H9 (cell line): ENCODE data around the gene AFF1. TPM values are rescaled to one million over a fixed set of nuclear protein-coding genes. Genes with fewer than 3 reads are reported as not detected.
A peak's percentile ranks its signal among the peaks of the same experiment; 100 is the strongest.

Experiments
- DNase-seq: peaks from one replicate; pipeline ENCODE4 v3.0.0-alpha.2; 2017
- H2AFZ ChIP-seq: one replicate; pipeline ENCODE4 v1.6.1; 2013; ENCODE audit warnings: mild to moderate bottlenecking, low read length, control low read depth, moderate library complexity
- H2AK5ac ChIP-seq: 2 replicates; pipeline ENCODE4 v1.6.1; 2013; ENCODE audit warnings: low read length, control low read depth, mixed read lengths; ENCODE audit not compliant: insufficient read length
- H2BK120ac ChIP-seq: one replicate; pipeline ENCODE4 v1.6.1; 2013; ENCODE audit warnings: low read depth, mild to moderate bottlenecking, low read length, control low read depth, inconsistent platforms; ENCODE audit not compliant: poor library complexity, severe bottlenecking
- H2BK12ac ChIP-seq: 2 replicates; pipeline ENCODE4 v1.6.1; 2013; ENCODE audit warnings: low read length, control low read depth, mixed read lengths, low read depth; ENCODE audit not compliant: insufficient read length
- H2BK15ac ChIP-seq: 2 replicates; pipeline ENCODE4 v1.6.1; 2013; ENCODE audit warnings: low read depth, low read length, control low read depth
- H2BK20ac ChIP-seq: one replicate; pipeline ENCODE4 v1.6.1; 2013; ENCODE audit warnings: low read depth, mild to moderate bottlenecking, low read length, control low read depth, inconsistent platforms; ENCODE audit not compliant: poor library complexity, severe bottlenecking
- H2BK5ac ChIP-seq: 2 replicates; pipeline ENCODE4 v1.6.1; 2013; ENCODE audit warnings: low read length, control low read depth, mixed read lengths; ENCODE audit not compliant: insufficient read length
- H3K14ac ChIP-seq: 2 replicates; pipeline ENCODE4 v1.6.1; 2013; ENCODE audit warnings: low read length, control low read depth; ENCODE audit not compliant: insufficient read depth
- H3K18ac ChIP-seq: 2 replicates; pipeline ENCODE4 v1.6.1; 2013; ENCODE audit warnings: low read depth, mild to moderate bottlenecking, mixed read lengths, low read length, control low read depth; ENCODE audit not compliant: insufficient read length
- H3K23ac ChIP-seq: 2 replicates; pipeline ENCODE4 v1.6.1; 2013; ENCODE audit warnings: low read length, control low read depth, mixed read lengths, low read depth; ENCODE audit not compliant: insufficient read length
- H3K23me2 ChIP-seq: 2 replicates; pipeline ENCODE4 v1.6.1; 2013; ENCODE audit warnings: low read depth, mild to moderate bottlenecking, mixed read lengths, low read length, control low read depth; ENCODE audit not compliant: insufficient read length, poor library complexity, severe bottlenecking
- H3K27ac ChIP-seq: 2 replicates; pipeline ENCODE4 v1.5.1; 2013; ENCODE audit warnings: low read length, control low read depth, mixed read lengths, low read depth; ENCODE audit not compliant: insufficient read length
- H3K27me3 ChIP-seq: 2 replicates; pipeline ENCODE4 v1.6.1; 2013; ENCODE audit warnings: low read length, control low read depth, inconsistent platforms; ENCODE audit not compliant: insufficient read depth
- H3K4ac ChIP-seq: 2 replicates; pipeline ENCODE4 v1.6.1; 2013; ENCODE audit warnings: low read depth, mild to moderate bottlenecking, control low read depth, inconsistent platforms, low read length, moderate library complexity
- H3K4me1 ChIP-seq: 2 replicates; pipeline ENCODE4 v1.6.1; 2013; ENCODE audit warnings: low read length, control low read depth, inconsistent platforms; ENCODE audit not compliant: insufficient read depth
- H3K4me2 ChIP-seq: 2 replicates; pipeline ENCODE4 v1.6.1; 2013; ENCODE audit warnings: low read length, control low read depth, mixed read lengths; ENCODE audit not compliant: insufficient read length, insufficient read depth
- H3K56ac ChIP-seq: 2 replicates; pipeline ENCODE4 v1.6.1; 2013; ENCODE audit warnings: low read depth, mild to moderate bottlenecking, mixed read lengths, low read length, control low read depth; ENCODE audit not compliant: insufficient read length
- H3K79me1 ChIP-seq: 2 replicates; pipeline ENCODE4 v1.6.1; 2013; ENCODE audit warnings: low read depth, mild to moderate bottlenecking, moderate library complexity, low read length, control low read depth, inconsistent platforms; ENCODE audit not compliant: insufficient read depth, poor library complexity, severe bottlenecking
- H3K79me2 ChIP-seq: 2 replicates; pipeline ENCODE4 v1.6.1; 2013; ENCODE audit warnings: low read length, control low read depth, inconsistent platforms; ENCODE audit not compliant: insufficient read depth
- H3K9ac ChIP-seq: 2 replicates; pipeline ENCODE4 v1.6.1; 2013; ENCODE audit warnings: low read length, control low read depth, mixed read lengths; ENCODE audit not compliant: insufficient read length; ENCODE audit errors: extremely low read depth
- H3K9me3 ChIP-seq: one replicate; pipeline ENCODE4 v1.6.1; 2013; ENCODE audit warnings: low read depth, low read length, inconsistent platforms; ENCODE audit not compliant: control insufficient read depth
- H3T11ph ChIP-seq: one replicate; pipeline ENCODE4 v1.6.1; 2013; ENCODE audit warnings: mild to moderate bottlenecking, low read length, control low read depth, inconsistent platforms
- H4K20me1 ChIP-seq: one replicate; pipeline ENCODE4 v1.6.1; 2013; ENCODE audit not compliant: control insufficient read depth, insufficient read length, insufficient read depth
- H4K5ac ChIP-seq: 2 replicates; pipeline ENCODE4 v1.6.1; 2013; ENCODE audit warnings: low read depth, mild to moderate bottlenecking, mixed read lengths, low read length, control low read depth; ENCODE audit not compliant: insufficient read length
- H4K8ac ChIP-seq: replicated peaks from 2 replicates; pipeline ENCODE4 v1.6.1; 2013; ENCODE audit warnings: low read length, control low read depth, mixed read lengths, low read depth; ENCODE audit not compliant: insufficient read length
- H4K91ac ChIP-seq: 2 replicates; pipeline ENCODE4 v1.6.1; 2013; ENCODE audit warnings: low read depth, mild to moderate bottlenecking, moderate library complexity, mixed read lengths, low read length, control low read depth; ENCODE audit not compliant: insufficient read length
- H3K27ac Mint-ChIP-seq, 3 experiments: 2 replicates in 2 of 3; 3 replicates in 1 of 3; pipeline ENCODE4 v1.8.0; 2020 to 2021; ENCODE audit warnings: mixed read lengths in 3 of 3, mild to moderate bottlenecking in 1 of 3, moderate library complexity in 1 of 3
- H3K27me3 Mint-ChIP-seq: 2 replicates; pipeline ENCODE4 v1.8.0; 2021; ENCODE audit warnings: low read depth, mild to moderate bottlenecking, moderate library complexity, mixed read lengths
- H3K36me3 Mint-ChIP-seq, 3 experiments: 2 replicates in 2 of 3; 3 replicates in 1 of 3; pipeline ENCODE4 v1.8.0; 2020 to 2021; ENCODE audit warnings: low read depth in 3 of 3, mixed read lengths in 3 of 3; ENCODE audit not compliant: insufficient read depth in 1 of 3
- H3K4me1 Mint-ChIP-seq, 2 experiments: 2 replicates each; pipeline ENCODE4 v1.8.0; 2020; ENCODE audit warnings: mixed read lengths in 2 of 2
- H3K4me3 Mint-ChIP-seq, 2 experiments: 2 replicates in 1 of 2; 3 replicates in 1 of 2; pipeline ENCODE4 v1.8.0; 2020 to 2021; ENCODE audit warnings: mild to moderate bottlenecking in 2 of 2, mixed read lengths in 2 of 2, moderate library complexity in 1 of 2
- H3K9me3 Mint-ChIP-seq, 2 experiments: 2 replicates in 1 of 2; 3 replicates in 1 of 2; pipeline ENCODE4 v1.8.0; 2020; ENCODE audit warnings: mild to moderate bottlenecking in 2 of 2, mixed read lengths in 2 of 2, moderate library complexity in 1 of 2
- WGBS: extraction: QIAGEN DNeasy Blood & Tissue Kit; methylation state at CpG from one replicate; pipeline ENCODE4 v1.1.7; 2013; ENCODE audit warnings: missing lambda C conversion rate, low lambda C conversion rate, mixed read lengths; ENCODE audit not compliant: insufficient read length; ENCODE audit errors: extremely low coverage; 5-methylcytosine and 5-hydroxymethylcytosine counted together
- total RNA-seq: library from RNA; stranded (reverse); gene quantifications from 2 replicates; pipeline ENCODE4 v1.2.1, GENCODE V29; 2021
- TF ChIP-seq, protein P1 (sequence below): fragments of 200-600 bp; sonication (generic); conservative IDR thresholded peaks from 3 replicates; pipeline ENCODE4 v1.8.0; 2021; ENCODE audit warnings: antibody characterized with exemption, mild to moderate bottlenecking

Gene AFF1
- total RNA-seq, 1 experiment from 2014 or later: 74.5 TPM

- no CpG with 5 or more reads among the region's 5 CpGs for WGBS
- H3K9me3 ChIP-seq: no peaks in the 10 kb centered on the region
- H3K56ac ChIP-seq: no peak overlapping the region
- no peak overlapping the region for H2AFZ ChIP-seq
- H3K4ac ChIP-seq: no peak overlapping the region
- H3K18ac ChIP-seq: no peak overlapping the region
- H3K36me3 Mint-ChIP-seq: no peaks in the 10 kb centered on the region
- no peak overlapping the region for H2BK15ac ChIP-seq
- H3K23me2 ChIP-seq: no peaks in the 10 kb centered on the region
- no peak overlapping the region for H2BK20ac ChIP-seq
- H4K20me1 ChIP-seq: peaks cover 4% of the 10 kb centered on the region
- H3K4me1 ChIP-seq: no peaks in the 10 kb centered on the region
- H3K79me1 ChIP-seq: no peaks in the 10 kb centered on the region
- no peak overlapping the region for H3K14ac ChIP-seq
- no peak overlapping the region for H2BK12ac ChIP-seq
- H2AK5ac ChIP-seq: no peak overlapping the region
- no peak overlapping the region for H3K4me2 ChIP-seq
- no peak overlapping the region for H4K8ac ChIP-seq
- H3K27ac ChIP-seq: no peak overlapping the region
- H3K79me2 ChIP-seq: no peaks in the 10 kb centered on the region
- no peak overlapping the region for H3K27ac Mint-ChIP-seq
- peaks cover 3 to 4% of the 10 kb centered on the region in 2 experiments; a peak in 2 of 4 replicates for H3K4me1 Mint-ChIP-seq
- TF ChIP-seq, protein P1, sequence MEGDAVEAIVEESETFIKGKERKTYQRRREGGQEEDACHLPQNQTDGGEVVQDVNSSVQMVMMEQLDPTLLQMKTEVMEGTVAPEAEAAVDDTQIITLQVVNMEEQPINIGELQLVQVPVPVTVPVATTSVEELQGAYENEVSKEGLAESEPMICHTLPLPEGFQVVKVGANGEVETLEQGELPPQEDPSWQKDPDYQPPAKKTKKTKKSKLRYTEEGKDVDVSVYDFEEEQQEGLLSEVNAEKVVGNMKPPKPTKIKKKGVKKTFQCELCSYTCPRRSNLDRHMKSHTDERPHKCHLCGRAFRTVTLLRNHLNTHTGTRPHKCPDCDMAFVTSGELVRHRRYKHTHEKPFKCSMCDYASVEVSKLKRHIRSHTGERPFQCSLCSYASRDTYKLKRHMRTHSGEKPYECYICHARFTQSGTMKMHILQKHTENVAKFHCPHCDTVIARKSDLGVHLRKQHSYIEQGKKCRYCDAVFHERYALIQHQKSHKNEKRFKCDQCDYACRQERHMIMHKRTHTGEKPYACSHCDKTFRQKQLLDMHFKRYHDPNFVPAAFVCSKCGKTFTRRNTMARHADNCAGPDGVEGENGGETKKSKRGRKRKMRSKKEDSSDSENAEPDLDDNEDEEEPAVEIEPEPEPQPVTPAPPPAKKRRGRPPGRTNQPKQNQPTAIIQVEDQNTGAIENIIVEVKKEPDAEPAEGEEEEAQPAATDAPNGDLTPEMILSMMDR: peak; percentile 43
- H3K9me3 Mint-ChIP-seq: no peaks in the 10 kb centered on the region
- no peak overlapping the region for H2BK120ac ChIP-seq
- no peak overlapping the region for H4K5ac ChIP-seq
- H3K27me3 ChIP-seq: no peaks in the 10 kb centered on the region
- DNase-seq: no peak
- no peak overlapping the region for H3T11ph ChIP-seq
- no peak overlapping the region for H3K23ac ChIP-seq
- H3K4me3 Mint-ChIP-seq: no peak overlapping the region
- H3K9ac ChIP-seq: no peak overlapping the region
- no peak overlapping the region for H2BK5ac ChIP-seq
- no peaks in the 10 kb centered on the region for H3K27me3 Mint-ChIP-seq
- no peak overlapping the region for H4K91ac ChIP-seq
Measured at GRCh38 chr4:86910369-86910768, 24.4 kb upstream of the AFF1 start.
